Trophoblast cell (in vitro differentiated cells and primary cell): ENCODE data around the gene TYMP.

Source experiments
- DNase-seq, 2 donors: peaks; one replicate each; pipeline ENCODE4 v3.0.0-alpha.2; 2016
- H2AFZ ChIP-seq: 2 replicates; pipeline ENCODE4 v1.6.1; 2013; ENCODE audit warnings: low read length, moderate library complexity, mild to moderate bottlenecking; ENCODE audit not compliant: insufficient read depth, poor library complexity
- H2AK5ac ChIP-seq: 2 replicates; pipeline ENCODE4 v1.6.1; 2013; ENCODE audit warnings: mild to moderate bottlenecking, low read length
- H2BK120ac ChIP-seq: 2 replicates; pipeline ENCODE4 v1.6.1; 2013; ENCODE audit warnings: low read length, mild to moderate bottlenecking, moderate library complexity; ENCODE audit not compliant: insufficient read depth, poor library complexity
- H2BK12ac ChIP-seq: 2 replicates; pipeline ENCODE4 v1.6.1; 2013; ENCODE audit warnings: mild to moderate bottlenecking, low read length, moderate library complexity
- H2BK5ac ChIP-seq: 2 replicates; pipeline ENCODE4 v1.6.1; 2013; ENCODE audit warnings: low read length, low read depth, moderate library complexity, mild to moderate bottlenecking; ENCODE audit not compliant: poor library complexity
- H3K14ac ChIP-seq: 2 replicates; pipeline ENCODE4 v1.6.1; 2013; ENCODE audit warnings: mild to moderate bottlenecking, low read length
- H3K18ac ChIP-seq: 2 replicates; pipeline ENCODE4 v1.6.1; 2013; ENCODE audit warnings: mild to moderate bottlenecking, low read length
- H3K23ac ChIP-seq: 2 replicates; pipeline ENCODE4 v1.6.1; 2013; ENCODE audit warnings: low read length
- H3K27ac ChIP-seq: 2 replicates; pipeline ENCODE4 v1.5.1; 2013; ENCODE audit warnings: low read depth, mild to moderate bottlenecking, inconsistent platforms, low read length, moderate library complexity
- H3K27me3 ChIP-seq: 2 replicates; pipeline ENCODE4 v1.6.1; 2013; ENCODE audit warnings: inconsistent platforms, mild to moderate bottlenecking, low read length, moderate library complexity; ENCODE audit not compliant: insufficient read depth
- H3K36me3 ChIP-seq, 2 experiments: 1 replicate in 1 of 2; 2 replicates in 1 of 2; pipeline ENCODE4 v1.6.1; 2013; ENCODE audit warnings: low read length in 2 of 2, mild to moderate bottlenecking in 2 of 2, moderate library complexity in 1 of 2; ENCODE audit not compliant: insufficient read depth in 2 of 2, control insufficient read depth in 1 of 2
- H3K4ac ChIP-seq: 2 replicates; pipeline ENCODE4 v1.6.1; 2013; ENCODE audit warnings: low read depth, mild to moderate bottlenecking, low read length, moderate library complexity
- H3K4me1 ChIP-seq, 2 experiments: 1 replicate in 1 of 2; 2 replicates in 1 of 2; pipeline ENCODE4 v1.6.1; 2013; ENCODE audit warnings: low read length in 2 of 2, mild to moderate bottlenecking in 2 of 2, moderate library complexity in 1 of 2; ENCODE audit not compliant: insufficient read depth in 2 of 2, control insufficient read depth in 1 of 2
- H3K4me2 ChIP-seq: 2 replicates; pipeline ENCODE4 v1.6.1; 2013; ENCODE audit warnings: inconsistent platforms, mild to moderate bottlenecking, low read length, moderate library complexity
- H3K4me3 ChIP-seq: 2 replicates; pipeline ENCODE4 v1.5.1; 2013; ENCODE audit warnings: mild to moderate bottlenecking, low read depth, low read length, inconsistent platforms
- H3K79me1 ChIP-seq: one replicate; pipeline ENCODE4 v1.6.1; 2013; ENCODE audit warnings: low read length
- H3K79me2 ChIP-seq: 2 replicates; pipeline ENCODE4 v1.6.1; 2013; ENCODE audit warnings: low read length, mild to moderate bottlenecking; ENCODE audit not compliant: control insufficient read depth, insufficient read depth, poor library complexity
- H3K9ac ChIP-seq: 2 replicates; pipeline ENCODE4 v1.6.1; 2013; ENCODE audit warnings: mild to moderate bottlenecking, low read length
- H3K9me3 ChIP-seq: 2 replicates; pipeline ENCODE4 v1.6.1; 2013; ENCODE audit warnings: low read depth, mild to moderate bottlenecking, control low read depth, inconsistent platforms, low read length; ENCODE audit not compliant: insufficient read depth
- H4K12ac ChIP-seq: 2 replicates; pipeline ENCODE4 v1.6.1; 2013; ENCODE audit warnings: low read depth, mild to moderate bottlenecking, low read length, moderate library complexity
- H4K8ac ChIP-seq: 2 replicates; pipeline ENCODE4 v1.6.1; 2013; ENCODE audit warnings: low read depth, mild to moderate bottlenecking, low read length, moderate library complexity
- H4K91ac ChIP-seq: one replicate; pipeline ENCODE4 v1.6.1; 2013; ENCODE audit warnings: low read depth, mild to moderate bottlenecking, low read length, moderate library complexity
- WGBS: extraction: QIAGEN DNeasy Blood & Tissue Kit; methylation state at CpG from one replicate; pipeline ENCODE4 v1.1.7; 2013; ENCODE audit warnings: missing lambda C conversion rate; ENCODE audit not compliant: insufficient read length, insufficient coverage; ENCODE audit errors: extremely low coverage; 5-methylcytosine and 5-hydroxymethylcytosine counted together

The TYMP gene

DNA sequence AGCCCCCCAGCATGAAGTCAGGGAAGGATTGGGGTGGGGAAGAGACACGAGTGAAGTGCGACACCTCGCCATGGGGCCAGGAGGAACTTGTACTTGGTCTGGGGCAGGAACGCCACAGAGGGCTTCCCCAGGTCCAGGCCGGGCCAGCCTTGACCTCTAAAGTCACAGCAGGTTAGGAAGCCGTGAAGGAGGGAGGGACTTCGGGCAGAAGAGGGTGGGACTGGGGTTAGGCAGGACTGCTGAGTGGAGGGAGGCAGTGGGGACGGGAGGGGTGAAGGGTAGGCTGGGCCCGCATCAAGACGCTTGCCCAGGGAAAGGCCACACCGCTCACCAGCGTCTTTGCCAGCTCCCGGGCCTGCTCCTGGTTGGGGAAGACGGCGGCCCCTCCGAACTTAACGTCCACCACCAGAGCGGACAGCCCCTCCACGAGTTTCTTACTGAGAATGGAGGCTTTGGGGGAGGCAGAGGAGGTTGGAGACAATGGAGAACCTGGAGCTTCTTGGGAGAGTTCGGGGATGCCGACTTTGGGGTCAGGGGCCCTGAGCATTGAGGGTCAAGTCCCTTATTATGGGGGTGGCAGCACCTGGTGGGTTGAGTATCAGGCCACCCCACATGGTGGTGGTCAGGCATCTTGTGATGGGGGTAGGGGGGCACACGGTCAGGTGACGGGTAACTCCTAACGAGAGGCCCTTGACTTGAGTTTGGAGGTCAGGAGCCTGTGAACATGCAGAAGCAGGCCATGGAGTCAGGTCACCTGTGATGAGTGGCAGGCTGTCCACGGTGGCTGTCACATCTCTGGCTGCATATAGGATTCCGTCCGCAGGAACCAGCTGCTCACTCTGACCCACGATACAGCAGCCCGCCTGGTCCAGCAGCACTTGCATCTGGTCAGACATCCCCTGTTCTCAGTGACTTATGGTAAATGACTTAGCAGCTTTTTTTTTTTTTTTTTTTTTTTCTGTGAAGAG, 2.7 kb downstream of the TYMP start:
- Histone ChIP-seq H3K36me3 (peaks cover 23 to 25% of the 10 kb centered on the region in 2 experiments), H3K79me1 (peaks cover 42% of the 10 kb centered on the region), H2AK5ac (peak overlapping the region; percentile 62), H3K18ac (peak overlapping the region; percentile 72), H3K4me1 (peaks cover 30 to 53% of the 10 kb centered on the region in 2 experiments), H3K9me3 (no peaks in the 10 kb centered on the region), H3K4me2 (peak overlapping the region; percentile 85), H2AFZ (peak overlapping the region; percentile 12), H3K14ac (peak overlapping the region; percentile 72), H3K4me3 (peak overlapping the region; percentile 77), H3K27ac (peak overlapping the region; percentile 88), H3K4ac (peak overlapping the region; percentile 43), H2BK120ac (peak overlapping the region; percentile 79), H3K9ac (peak overlapping the region; percentile 85), H2BK12ac (no peak overlapping the region), H3K23ac (no peak overlapping the region), H4K12ac (peak overlapping the region; percentile 57), H4K8ac (peak overlapping the region; percentile 79), H2BK5ac (peak overlapping the region; percentile 66), H4K91ac (peak overlapping the region; percentile 89), H3K79me2 (peaks cover 31% of the 10 kb centered on the region), H3K27me3 (no peaks in the 10 kb centered on the region)
- no CpG with 5 or more reads among the region's 29 CpGs for WGBS
- peak; percentile 75 to 80 for DNase-seq

DNA sequence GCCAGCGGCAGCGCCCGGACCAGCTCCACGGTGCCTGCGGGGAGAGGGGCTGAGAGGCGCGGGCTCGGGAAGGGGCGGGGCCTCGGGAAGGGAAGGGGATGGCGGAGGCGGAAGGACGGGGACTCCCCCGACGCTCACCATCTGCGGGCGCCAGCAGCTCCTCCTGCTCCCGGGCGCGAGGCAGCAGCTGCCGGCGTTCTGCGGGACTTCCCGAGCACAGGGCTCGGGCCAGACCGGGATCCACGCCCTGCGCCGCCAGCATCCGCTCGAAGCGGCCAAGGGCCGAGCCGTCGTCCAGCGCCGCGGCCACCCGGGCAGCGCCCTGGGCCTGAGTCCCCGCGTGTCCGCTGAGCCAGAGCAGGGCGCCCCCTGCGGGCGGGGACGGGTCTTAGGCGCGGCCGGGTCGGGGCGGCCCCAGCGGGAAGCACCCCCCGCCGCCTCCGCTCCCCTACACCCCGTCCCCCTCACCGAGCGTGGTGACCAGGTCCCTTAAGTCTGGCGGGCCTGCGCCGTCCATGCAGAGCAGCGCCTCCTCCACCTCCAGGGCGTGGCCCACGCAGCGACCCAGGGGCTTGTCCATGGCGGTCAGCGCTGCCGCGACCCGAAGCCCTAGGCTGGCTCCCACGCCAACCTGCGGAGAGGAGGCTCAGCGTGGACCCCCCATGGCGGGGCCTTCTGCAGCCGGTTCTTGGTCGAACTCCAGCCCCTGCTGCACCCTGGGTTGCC, 3.5 kb downstream of the TYMP start:
- no CpG with 5 or more reads among the region's 77 CpGs for WGBS
- DNase-seq: peak; percentile 95 to 97
- Histone ChIP-seq H4K8ac (peak overlapping the region; percentile 79), H3K4me3 (peak overlapping the region; percentile 77), H4K91ac (peak overlapping the region; percentile 89), H2BK120ac (peak overlapping the region; percentile 79), H3K4ac (peak overlapping the region; percentile 44), H3K27me3 (no peaks in the 10 kb centered on the region), H2BK5ac (peak overlapping the region; percentile 66), H3K18ac (peak overlapping the region; percentile 72), H3K27ac (peak overlapping the region; percentile 88), H3K79me1 (peaks cover 34% of the 10 kb centered on the region), H2AFZ (peak overlapping the region; percentile 12), H3K9ac (peak overlapping the region; percentile 85), H3K36me3 (peaks cover 31 to 33% of the 10 kb centered on the region in 2 experiments), H4K12ac (peak overlapping the region; percentile 57), H3K14ac (peak overlapping the region; percentile 78), H3K79me2 (peaks cover 24% of the 10 kb centered on the region), H2AK5ac (peak overlapping the region; percentile 62), H3K9me3 (no peaks in the 10 kb centered on the region), H2BK12ac (no peak overlapping the region), H3K4me1 (peaks cover 27 to 46% of the 10 kb centered on the region in 2 experiments), H3K4me2 (peak overlapping the region; percentile 85), H3K23ac (no peak overlapping the region)

DNA sequence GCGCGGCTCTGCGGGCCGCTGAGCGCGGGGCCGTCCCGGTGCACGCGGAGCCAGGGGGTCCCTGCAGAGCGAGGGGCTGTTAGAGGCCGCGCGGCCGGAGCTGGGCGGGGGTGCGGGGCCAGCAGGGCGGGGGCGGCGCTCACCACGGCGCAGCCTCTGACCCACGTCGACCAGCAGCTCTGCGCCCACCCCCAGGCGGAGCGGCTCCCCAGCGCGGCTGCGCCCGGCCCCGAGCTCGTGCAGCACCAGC, 4.0 kb downstream of the TYMP start:
- H3K4me3 ChIP-seq: peak overlapping the region; percentile 77
- H3K4me1 ChIP-seq: peaks cover 23 to 41% of the 10 kb centered on the region in 2 experiments
- peak overlapping the region; percentile 66 for H2BK5ac ChIP-seq
- H2BK12ac ChIP-seq: no peak overlapping the region
- H3K27me3 ChIP-seq: no peaks in the 10 kb centered on the region
- no peak for DNase-seq
- H3K14ac ChIP-seq: peak overlapping the region; percentile 78
- H2BK120ac ChIP-seq: no peak overlapping the region
- H3K27ac ChIP-seq: peak overlapping the region; percentile 88
- peak overlapping the region; percentile 80 for H3K9ac ChIP-seq
- H3K79me1 ChIP-seq: peaks cover 29% of the 10 kb centered on the region
- H3K79me2 ChIP-seq: peaks cover 21% of the 10 kb centered on the region
- peak overlapping the region; percentile 33 for H2AFZ ChIP-seq
- no CpG with 5 or more reads among the region's 33 CpGs for WGBS
- H2AK5ac ChIP-seq: no peak overlapping the region
- no peak overlapping the region for H3K23ac ChIP-seq
- H3K18ac ChIP-seq: peak overlapping the region; percentile 67
- no peaks in the 10 kb centered on the region for H3K9me3 ChIP-seq
- peak overlapping the region; percentile 85 for H3K4me2 ChIP-seq
- H3K36me3 ChIP-seq: peaks cover 36 to 38% of the 10 kb centered on the region in 2 experiments
- H4K91ac ChIP-seq: peak overlapping the region; percentile 89
- H3K4ac ChIP-seq: peak overlapping the region; percentile 10
- peak overlapping the region; percentile 79 for H4K8ac ChIP-seq
- peak overlapping the region; percentile 57 for H4K12ac ChIP-seq

DNA sequence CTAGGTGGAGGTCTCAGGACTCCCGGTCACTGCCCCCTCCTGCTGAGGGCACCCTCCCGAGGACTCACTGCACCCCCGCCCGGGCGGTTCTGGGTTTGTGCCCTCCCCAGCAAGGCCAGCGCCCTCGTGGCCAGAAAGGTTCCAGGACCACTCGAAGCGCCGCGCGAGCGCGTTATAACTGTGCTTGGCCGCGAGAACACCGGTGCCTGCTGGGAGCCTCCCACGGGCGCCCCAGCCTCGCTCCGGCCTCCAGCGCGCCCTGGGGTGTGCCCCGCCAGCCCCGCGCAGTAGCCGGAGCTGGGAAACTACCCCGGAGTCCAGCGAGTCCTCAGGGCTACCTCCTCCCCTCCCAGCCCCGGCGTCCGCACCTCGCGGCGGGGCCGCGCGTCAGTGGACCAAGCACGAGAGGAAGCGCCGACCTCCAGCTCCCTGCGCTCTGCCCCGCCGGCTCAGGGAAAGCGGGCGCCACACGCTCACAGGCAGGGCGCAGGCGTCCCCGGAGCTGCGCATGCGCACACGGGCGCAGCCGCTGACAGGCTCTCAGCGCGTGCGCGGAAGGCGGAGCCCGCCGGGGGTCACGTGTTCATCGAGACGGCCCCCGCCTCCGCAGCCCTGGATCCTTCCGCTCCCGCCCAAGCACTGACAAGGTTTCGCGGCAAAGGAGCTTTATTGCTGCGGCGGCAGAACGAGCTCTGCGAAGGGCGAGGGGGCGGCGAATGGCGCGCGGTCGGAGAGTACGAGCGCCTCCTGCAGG, 4.5 kb downstream of the TYMP start, which contains the start of gene SCO2:
Gene SCO2 (minus strand): TSS at position 495 of the 754 bp plus-strand sequence. CDS start 1,187 bp downstream, outside the sequence.
- peak within 1 kb of the TSS; percentile 79 for H2BK120ac ChIP-seq
- peak within 1 kb of the TSS; percentile 85 for H3K4me2 ChIP-seq
- H3K79me2 ChIP-seq: peaks cover 17% of the 10 kb centered on the region
- H3K4me3 ChIP-seq: peak within 1 kb of the TSS; percentile 77
- H3K23ac ChIP-seq: no peak within 1 kb of the TSS
- peak within 1 kb of the TSS; percentile 50 for H2AFZ ChIP-seq
- no CpG with 5 or more reads among the region's 84 CpGs for WGBS
- H3K4ac ChIP-seq: peak within 1 kb of the TSS; percentile 75
- H4K12ac ChIP-seq: peak within 1 kb of the TSS; percentile 57
- DNase-seq: peak; percentile 97 to 100
- H3K79me1 ChIP-seq: peaks cover 25% of the 10 kb centered on the region
- peak within 1 kb of the TSS; percentile 89 for H4K91ac ChIP-seq
- no peaks in the 10 kb centered on the region for H3K27me3 ChIP-seq
- H3K9ac ChIP-seq: peak within 1 kb of the TSS; percentile 86
- H3K18ac ChIP-seq: peak within 1 kb of the TSS; percentile 78
- H2BK5ac ChIP-seq: peak within 1 kb of the TSS; percentile 70
- peak within 1 kb of the TSS; percentile 62 for H2AK5ac ChIP-seq
- H3K9me3 ChIP-seq: no peaks in the 10 kb centered on the region
- H3K14ac ChIP-seq: peak within 1 kb of the TSS; percentile 80
- peaks cover 21 to 36% of the 10 kb centered on the region in 2 experiments for H3K4me1 ChIP-seq
- peak within 1 kb of the TSS; percentile 88 for H3K27ac ChIP-seq
- H4K8ac ChIP-seq: peak within 1 kb of the TSS; percentile 86
- H2BK12ac ChIP-seq: no peak within 1 kb of the TSS
- H3K36me3 ChIP-seq: peaks cover 36 to 40% of the 10 kb centered on the region in 2 experiments
